ENCODE data around the gene GNAQ. TPM values are rescaled to one million over a fixed set of nuclear protein-coding genes. Genes with fewer than 3 reads are reported as not detected.

GNAQ gene
- polyA plus RNA-seq, 1 of the 3 experiments (the other 2 are of a cell fraction): 20.9 TPM

DNA sequence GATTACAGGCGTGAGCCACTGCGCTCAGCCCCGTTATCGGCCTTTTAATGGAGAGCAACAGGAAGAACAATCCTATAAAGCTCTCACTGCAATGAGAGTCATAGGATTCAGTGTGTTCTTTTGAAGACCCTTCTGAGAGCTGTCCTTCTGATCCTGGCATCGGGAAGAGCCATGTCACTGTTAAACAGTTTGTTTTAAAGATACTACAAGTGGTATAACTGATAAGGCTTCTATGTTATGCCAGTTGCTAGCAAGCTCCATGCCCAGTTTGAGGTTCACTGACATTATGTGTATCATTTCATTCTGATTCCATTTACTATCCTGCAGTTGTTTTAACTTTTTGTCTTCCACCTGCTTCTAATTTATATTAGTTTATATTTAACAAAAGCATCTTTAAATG is 55.8 kb downstream of the GNAQ start (continued):
- TF ChIP-seq, protein P1, sequence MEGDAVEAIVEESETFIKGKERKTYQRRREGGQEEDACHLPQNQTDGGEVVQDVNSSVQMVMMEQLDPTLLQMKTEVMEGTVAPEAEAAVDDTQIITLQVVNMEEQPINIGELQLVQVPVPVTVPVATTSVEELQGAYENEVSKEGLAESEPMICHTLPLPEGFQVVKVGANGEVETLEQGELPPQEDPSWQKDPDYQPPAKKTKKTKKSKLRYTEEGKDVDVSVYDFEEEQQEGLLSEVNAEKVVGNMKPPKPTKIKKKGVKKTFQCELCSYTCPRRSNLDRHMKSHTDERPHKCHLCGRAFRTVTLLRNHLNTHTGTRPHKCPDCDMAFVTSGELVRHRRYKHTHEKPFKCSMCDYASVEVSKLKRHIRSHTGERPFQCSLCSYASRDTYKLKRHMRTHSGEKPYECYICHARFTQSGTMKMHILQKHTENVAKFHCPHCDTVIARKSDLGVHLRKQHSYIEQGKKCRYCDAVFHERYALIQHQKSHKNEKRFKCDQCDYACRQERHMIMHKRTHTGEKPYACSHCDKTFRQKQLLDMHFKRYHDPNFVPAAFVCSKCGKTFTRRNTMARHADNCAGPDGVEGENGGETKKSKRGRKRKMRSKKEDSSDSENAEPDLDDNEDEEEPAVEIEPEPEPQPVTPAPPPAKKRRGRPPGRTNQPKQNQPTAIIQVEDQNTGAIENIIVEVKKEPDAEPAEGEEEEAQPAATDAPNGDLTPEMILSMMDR (IDR thresholded peaks at IDR 0.05): no peak
- TF ChIP-seq, protein P2, sequence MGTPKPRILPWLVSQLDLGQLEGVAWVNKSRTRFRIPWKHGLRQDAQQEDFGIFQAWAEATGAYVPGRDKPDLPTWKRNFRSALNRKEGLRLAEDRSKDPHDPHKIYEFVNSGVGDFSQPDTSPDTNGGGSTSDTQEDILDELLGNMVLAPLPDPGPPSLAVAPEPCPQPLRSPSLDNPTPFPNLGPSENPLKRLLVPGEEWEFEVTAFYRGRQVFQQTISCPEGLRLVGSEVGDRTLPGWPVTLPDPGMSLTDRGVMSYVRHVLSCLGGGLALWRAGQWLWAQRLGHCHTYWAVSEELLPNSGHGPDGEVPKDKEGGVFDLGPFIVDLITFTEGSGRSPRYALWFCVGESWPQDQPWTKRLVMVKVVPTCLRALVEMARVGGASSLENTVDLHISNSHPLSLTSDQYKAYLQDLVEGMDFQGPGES (IDR thresholded peaks at IDR 0.05; ENCODE audit: low read depth, low read length): no peak
- TF ChIP-seq EZH2phosphoT487 (IDR thresholded peaks at IDR 0.05; ENCODE audit: borderline replicate concordance, low read depth): no peak
- no peak for TF ChIP-seq YY1 (IDR thresholded peaks at IDR 0.05; ENCODE audit: low read depth)
- TF ChIP-seq ELF1 (IDR thresholded peaks at IDR 0.05): no peak
- TF ChIP-seq MEF2A (IDR thresholded peaks at IDR 0.05; ENCODE audit: borderline replicate concordance, low read depth): no peak
- no peak for TF ChIP-seq RXRA (IDR thresholded peaks at IDR 0.05; ENCODE audit: borderline replicate concordance, low read depth)

DNA sequence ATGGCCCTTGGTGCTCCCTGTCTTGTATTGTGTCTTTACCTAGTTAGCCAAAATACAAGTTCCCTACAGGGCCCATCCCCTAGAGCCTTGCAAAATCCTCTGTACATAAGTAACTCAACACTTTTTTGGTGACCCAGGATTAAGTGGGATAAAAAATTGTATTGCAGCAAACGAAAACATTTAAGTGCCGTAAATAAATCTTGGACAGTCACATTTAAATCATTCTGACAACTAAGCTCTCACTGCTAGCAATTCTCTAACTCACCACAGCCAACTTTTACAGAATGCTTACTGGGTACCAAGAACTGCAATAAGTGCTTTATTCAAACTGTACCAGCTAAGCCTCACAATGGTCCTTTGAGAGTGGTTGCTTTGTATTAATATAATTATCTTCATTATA is 56.6 kb downstream of the GNAQ start:
- Histone ChIP-seq H3K27me3 (ENCODE audit: insufficient read depth) (no peaks in the 10 kb centered on the region), H3K4me1 (ENCODE audit: control insufficient read depth in 1 of 2, insufficient read depth in 2 of 2, low read depth in 1 of 2, low read length in 1 of 2) (peaks cover 4 to 20% of the 10 kb centered on the region in 2 experiments; a peak in 2 of 4 replicates), H3F3A (replicated peaks; ENCODE audit: insufficient read depth) (no peaks in the 10 kb centered on the region), H3K4me3 (ENCODE audit: low read depth in 2 of 2, low read length in 1 of 2) (no peak overlapping the region), H3K79me2 (ENCODE audit: insufficient read depth) (peaks cover 98% of the 10 kb centered on the region), H3K9me2 (no peaks in the 10 kb centered on the region), H4K20me1 (ENCODE audit: insufficient read depth) (peaks cover 28% of the 10 kb centered on the region), H3K4me2 (no peak overlapping the region), H2AFZ (ENCODE audit: low read depth) (no peak overlapping the region), H3K27ac (ENCODE audit: low read depth in 2 of 2, low read length in 1 of 2) (no peak overlapping the region), H3K9ac (no peak overlapping the region), H3K36me3 (replicated peaks in 1 of 2; ENCODE audit: control insufficient read depth in 1 of 2, insufficient read depth in 2 of 2, low read length in 1 of 2) (peaks cover 0 to 3% of the 10 kb centered on the region in 2 experiments), H3K9me3 (no peaks in the 10 kb centered on the region)
- WGBS (ENCODE audit: low lambda C conversion rate): 97% methylated on average over 2 of the region's 2 CpGs
- CTCF ChIA-PET: interaction anchor here (0.7 to 5.0 kb wide), 3 partner anchors 52 to 82 kb away, joined by 3 to 41 read pairs (median 6); no protein-coding TSS in a partner anchor
- POLR2A ChIA-PET: no interaction called here
- TF ChIP-seq EP300 (IDR thresholded peaks at IDR 0.05; ENCODE audit: borderline replicate concordance in 1 of 2, low read depth in 1 of 2, low read length in 1 of 2) (no peak), SIN3A (IDR thresholded peaks at IDR 0.05; ENCODE audit: borderline replicate concordance, low read depth, low read length) (no peak), NFIC (IDR thresholded peaks at IDR 0.05; ENCODE audit: borderline replicate concordance) (no peak), YY1 (IDR thresholded peaks at IDR 0.05; ENCODE audit: low read depth) (no peak), RXRA (IDR thresholded peaks at IDR 0.05; ENCODE audit: borderline replicate concordance, low read depth) (no peak), POLR2AphosphoS5 (IDR thresholded peaks at IDR 0.05; ENCODE audit: low read depth, low read length) (no peak), FOXM1 (IDR thresholded peaks at IDR 0.05; ENCODE audit: low read depth) (no peak), RCOR1 (IDR thresholded peaks at IDR 0.05; ENCODE audit: low read length) (no peak), GATA2 (CRISPR knock-in tag; IDR thresholded peaks at IDR 0.05) (no peak)
- TF ChIP-seq, protein P3, sequence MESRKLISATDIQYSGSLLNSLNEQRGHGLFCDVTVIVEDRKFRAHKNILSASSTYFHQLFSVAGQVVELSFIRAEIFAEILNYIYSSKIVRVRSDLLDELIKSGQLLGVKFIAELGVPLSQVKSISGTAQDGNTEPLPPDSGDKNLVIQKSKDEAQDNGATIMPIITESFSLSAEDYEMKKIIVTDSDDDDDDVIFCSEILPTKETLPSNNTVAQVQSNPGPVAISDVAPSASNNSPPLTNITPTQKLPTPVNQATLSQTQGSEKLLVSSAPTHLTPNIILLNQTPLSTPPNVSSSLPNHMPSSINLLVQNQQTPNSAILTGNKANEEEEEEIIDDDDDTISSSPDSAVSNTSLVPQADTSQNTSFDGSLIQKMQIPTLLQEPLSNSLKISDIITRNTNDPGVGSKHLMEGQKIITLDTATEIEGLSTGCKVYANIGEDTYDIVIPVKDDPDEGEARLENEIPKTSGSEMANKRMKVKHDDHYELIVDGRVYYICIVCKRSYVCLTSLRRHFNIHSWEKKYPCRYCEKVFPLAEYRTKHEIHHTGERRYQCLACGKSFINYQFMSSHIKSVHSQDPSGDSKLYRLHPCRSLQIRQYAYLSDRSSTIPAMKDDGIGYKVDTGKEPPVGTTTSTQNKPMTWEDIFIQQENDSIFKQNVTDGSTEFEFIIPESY (IDR thresholded peaks at IDR 0.05; ENCODE audit: borderline replicate concordance, low read depth): no peak
- TF ChIP-seq, protein P2 (IDR thresholded peaks at IDR 0.05; ENCODE audit: low read depth, low read length): no peak
- TF ChIP-seq, protein P4, sequence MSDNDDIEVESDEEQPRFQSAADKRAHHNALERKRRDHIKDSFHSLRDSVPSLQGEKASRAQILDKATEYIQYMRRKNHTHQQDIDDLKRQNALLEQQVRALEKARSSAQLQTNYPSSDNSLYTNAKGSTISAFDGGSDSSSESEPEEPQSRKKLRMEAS (IDR thresholded peaks at IDR 0.05; ENCODE audit: low read depth): no peak
- DNase-seq: no peak

Measured in SK-N-SH (cell line).